NCI-H2107 (cell line): ENCODE measurements around the gene GP1BB.
"Not testable (repeated sequence)": the region's sequence is repeated elsewhere in the genome, so short reads cannot be mapped to it uniquely, and the experiment has no call there.

Source experiments
- DNase-seq: peaks from one replicate; lab custom pipeline; 2025; lab: John Stamatoyannopoulos, UW

Gene GP1BB

DNA sequence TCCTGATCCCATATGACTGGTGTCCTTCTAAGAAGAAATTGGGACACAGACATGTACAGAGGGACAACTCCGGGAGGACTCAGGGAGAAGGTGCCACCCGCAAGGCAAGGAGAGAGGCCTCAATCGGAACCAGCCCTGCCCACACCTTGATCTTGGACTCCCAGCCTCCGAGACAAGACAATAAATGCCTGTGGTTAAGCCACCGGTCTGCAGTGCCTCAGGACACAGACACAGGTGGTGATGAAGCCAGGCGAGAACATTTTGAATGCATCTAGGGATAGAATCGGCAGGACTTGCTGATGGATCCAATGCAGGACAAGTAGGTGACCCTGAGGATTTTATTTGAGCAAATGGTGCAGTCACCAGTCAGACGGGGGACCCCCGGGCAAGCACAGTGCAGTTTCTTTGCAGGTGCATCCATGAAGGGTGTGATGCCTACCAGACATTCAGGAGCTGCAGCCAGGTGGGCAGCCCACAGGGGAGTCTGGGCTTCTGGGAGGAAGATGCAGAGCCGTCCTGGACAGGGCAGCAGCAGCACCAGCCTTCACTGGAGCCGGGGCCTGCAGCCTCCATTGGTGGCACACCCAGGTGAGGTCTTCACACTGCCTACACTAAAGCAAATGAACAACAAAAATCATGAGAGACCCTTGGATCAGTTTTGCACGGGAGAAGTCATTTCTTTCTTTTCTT, 29.2 kb upstream of the GP1BB start:
- DNase-seq = no peak

DNA sequence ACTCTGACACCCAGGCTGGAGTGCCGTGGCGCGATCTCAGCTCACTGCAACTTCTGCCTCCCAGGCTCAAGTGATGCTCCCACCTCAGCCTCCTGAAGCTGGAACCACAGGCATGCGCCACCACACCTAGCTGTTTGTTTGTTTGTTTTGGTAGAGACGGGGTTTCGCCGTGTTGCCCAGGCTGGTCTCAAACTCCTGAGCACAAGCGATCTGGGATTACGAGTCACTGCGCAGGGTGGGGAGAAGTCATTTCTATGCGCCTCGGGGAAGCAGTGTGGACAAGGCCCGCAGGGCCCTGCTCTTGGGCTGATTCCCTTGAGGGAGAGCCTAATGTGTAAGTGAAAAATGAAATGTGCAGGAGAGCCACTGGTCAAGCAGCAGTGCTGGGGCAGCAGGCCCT, 28.6 kb upstream of the GP1BB start:
- no peak for DNase-seq

DNA sequence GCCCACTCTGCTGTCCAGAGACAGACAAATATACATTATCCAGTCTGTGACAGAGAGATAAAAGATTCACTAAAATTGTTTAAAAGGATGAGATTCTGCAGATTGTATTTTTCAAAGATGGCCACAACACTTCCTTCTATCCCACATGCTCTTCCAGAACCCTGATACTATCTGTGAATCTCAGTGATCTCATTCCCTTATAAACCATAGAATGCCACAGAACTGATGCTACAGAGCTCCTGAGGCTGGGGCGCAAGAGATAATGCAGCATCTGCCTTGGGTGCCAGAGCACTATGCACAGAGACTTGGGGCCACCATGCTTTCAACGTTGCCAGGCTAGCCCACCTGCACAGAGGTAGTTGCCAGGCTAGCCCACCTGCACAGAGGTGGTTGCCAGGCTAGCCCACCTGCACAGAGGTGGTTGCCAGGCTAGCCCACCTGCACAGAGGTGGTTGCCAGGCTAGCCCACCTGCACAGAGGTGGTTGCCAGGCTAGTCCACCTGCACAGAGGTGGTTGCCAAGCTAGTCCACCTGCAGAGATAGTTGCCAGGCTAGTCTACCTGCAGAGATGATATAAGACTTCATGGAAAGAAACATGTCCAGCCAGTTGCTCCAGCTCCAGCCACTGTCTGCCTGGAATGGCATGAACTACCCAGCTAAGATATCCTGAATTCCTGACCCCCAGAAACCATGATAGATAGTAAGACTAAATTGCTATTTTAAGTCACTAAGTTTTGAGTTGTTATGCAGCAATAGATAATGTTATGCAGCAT, 26.6 kb upstream of the GP1BB start:
- no peak for DNase-seq

DNA sequence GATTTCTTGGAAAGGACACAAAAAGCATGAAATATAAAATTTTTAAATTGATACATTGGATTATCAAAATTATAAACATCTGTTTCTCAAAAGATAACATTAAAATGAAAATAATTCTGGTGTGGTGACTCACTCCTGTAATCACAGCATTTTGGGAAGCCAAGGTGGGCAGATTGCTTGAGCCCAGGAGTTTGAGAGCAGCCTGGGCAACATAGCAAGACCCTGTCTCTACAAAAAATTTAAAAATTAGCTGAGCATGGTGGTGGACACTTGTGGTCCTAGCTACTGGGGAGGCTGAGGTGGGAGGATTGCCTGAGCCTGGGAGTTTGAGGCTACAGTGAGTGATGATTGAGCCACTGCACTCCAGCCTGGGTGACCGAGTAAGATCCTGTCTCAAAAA, 25.5 kb upstream of the GP1BB start:
- DNase-seq = not testable (repeated sequence)

DNA sequence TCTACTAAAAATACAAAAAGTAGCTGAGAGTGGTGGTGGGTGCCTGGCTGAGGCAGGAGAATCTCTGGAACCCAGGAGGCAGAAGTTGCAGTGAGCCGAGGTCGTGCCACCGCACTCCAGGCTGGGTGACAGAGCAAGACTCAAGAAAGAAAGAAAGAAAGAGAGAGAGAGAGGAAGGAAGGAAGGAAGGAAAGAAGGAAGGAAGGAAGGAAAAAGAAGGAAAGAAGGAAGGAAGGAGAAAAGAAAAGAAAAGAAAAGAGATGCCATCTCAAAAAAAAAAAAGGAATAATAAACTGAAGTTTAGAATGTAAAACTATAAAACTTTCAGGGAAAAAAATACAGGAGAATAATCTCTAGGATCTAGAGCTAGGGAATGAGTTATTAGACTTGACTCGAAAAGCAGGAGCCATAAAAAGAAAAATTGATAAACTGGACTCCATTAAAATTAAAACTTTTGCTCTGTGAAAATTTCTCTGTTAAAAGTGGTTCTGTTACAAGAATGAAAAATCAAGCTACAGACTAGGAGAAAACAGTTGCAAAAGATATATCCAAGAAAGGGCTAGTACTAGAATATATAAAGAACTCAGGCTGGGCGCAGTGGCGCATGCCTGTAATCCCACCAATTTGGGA, 22.4 kb upstream of the GP1BB start:
- no peak for DNase-seq

DNA sequence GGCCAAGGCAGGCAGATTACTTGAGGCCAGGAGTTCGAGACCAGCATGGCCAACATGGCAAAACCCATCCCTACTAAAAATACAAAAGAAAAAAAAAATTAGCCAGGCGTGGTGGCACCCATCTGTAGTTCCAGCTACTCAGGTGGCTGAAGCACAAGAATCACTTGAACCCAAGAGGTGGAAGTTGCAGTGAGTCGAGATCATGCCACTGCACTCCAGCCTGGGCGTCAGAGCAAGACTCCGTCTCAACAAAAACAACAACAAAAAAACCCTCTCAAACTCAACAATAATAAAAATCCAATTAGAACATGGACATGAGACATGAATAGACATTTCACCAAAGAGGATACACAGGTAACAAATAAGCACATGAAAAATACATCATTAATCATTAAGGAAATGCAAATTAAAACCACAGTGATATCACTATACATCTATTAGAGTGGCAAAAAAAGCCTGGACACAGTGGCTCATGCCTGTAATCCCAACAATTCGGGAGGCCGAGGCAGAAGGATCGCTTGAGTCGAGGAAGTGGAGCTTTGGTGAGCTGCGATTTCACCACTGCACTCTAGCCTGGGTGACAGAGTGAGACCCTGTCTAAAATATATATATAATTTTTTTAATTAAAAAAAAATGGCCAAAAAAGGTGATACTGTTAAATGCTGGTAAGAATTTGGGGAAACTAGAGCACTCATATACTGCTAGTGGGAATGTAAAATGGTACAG, 21.8 kb upstream of the GP1BB start:
- DNase-seq = no peak

DNA sequence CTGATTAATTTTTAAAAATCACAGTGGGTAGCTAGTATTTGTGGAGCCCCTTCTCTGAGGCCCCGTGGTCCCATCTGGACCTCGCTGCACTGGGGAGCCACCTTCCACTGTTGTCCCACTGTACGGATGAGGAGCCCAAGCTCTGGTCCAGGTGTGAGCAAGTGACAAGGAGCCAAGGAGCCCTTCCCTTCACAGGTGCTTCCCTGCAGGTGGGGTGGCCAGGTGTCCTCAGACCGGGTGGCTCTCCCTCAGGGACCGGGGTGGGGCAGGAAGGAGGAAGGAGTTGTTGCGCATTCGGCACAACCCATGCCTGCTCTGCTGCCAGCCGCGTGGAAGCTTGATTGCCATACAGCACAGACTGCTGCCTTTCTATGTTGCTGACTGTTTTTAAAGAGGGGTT, 19.5 kb upstream of the GP1BB start:
- DNase-seq = no peak

DNA sequence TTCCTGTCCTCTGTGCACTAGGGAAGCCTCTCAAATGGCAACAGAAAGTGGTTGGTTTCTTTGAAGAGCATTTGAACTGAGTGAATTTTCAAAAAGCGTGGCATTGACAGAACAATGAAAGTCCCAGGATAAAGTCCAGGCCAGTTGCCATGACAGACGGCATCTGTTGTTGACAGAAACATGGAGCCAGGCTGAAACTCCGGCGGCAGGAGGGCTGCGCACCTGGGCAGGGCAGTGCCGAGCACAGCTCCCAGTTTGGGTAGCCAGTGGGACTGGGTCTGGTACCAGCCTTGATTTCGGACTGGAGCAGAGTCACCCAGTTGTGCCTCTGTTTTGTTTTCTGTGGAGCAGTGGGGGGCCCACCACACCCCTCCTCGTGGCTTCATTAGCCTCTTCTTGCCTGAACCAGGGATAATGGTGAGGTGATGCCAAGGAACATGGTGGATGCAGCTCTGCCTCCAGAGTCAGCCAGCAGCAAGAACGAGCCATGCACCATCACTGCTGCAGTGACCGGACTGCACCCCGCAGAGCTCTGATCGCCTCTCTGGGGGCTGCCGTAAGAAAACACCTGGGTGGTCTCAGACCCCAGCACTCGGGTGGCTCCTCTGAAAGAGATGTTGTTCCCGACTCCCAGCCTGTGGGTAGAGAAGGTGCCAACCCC, 18.9 kb upstream of the GP1BB start:
- DNase-seq = no peak

DNA sequence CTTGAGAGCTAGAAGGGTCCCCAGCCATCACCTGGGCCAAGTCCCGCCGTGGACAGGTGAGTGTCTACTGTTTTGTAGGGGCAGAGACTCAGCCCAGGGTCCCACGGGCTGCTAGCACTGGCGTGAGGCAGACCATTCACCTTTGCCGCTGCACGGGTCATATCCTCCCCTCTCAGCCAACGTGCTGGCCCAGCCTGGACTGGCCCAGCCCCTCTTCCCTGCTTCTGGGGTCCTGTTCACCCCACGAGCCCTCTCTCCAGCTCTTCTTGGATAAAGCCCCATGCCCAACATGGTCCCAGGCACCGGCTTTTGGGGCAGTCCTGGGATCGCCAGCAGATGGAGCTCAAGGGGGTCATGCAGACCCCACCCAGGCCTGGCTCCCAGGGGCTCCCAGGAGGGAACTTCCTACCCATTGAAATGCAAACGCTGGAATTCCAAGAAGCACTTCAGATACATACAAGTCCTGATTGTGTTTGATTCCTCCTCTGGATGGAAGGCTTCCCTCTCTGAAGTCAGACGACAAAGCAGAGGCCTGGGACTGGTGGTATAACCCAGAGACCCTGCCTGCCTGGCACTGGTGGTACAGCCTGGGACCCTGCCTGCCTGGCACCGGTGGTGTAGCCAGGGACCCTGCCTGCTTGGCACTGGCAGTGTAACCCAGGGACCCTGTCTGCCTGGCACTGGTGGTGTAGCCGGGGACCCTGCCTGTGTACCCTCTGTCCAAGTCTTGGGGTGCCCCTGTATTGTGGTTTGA, 18.0 kb upstream of the GP1BB start:
- no peak for DNase-seq

DNA sequence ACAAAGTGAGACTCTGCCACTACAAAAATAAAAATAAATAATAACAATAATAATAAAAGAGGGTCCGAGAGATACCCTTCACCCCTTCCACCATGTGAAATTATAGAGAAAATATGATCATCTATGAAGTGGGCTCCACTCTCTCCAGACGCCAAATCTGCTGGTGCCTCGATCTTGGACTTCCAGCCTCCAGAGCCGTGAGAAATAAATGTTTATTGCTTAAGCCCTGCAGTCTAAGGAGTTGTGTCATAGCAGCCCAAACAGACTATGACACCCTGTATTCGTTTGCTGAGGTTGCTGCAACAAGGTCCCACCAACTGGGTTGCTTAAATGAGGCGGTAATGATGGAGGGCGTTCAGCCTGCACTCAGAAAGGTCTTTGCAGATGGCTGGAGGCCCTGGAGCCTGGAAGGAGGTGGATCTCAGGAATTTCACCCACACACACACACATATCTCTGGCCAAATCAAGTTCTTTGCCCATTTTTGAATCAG, 16.6 kb upstream of the GP1BB start:
- no peak for DNase-seq

DNA sequence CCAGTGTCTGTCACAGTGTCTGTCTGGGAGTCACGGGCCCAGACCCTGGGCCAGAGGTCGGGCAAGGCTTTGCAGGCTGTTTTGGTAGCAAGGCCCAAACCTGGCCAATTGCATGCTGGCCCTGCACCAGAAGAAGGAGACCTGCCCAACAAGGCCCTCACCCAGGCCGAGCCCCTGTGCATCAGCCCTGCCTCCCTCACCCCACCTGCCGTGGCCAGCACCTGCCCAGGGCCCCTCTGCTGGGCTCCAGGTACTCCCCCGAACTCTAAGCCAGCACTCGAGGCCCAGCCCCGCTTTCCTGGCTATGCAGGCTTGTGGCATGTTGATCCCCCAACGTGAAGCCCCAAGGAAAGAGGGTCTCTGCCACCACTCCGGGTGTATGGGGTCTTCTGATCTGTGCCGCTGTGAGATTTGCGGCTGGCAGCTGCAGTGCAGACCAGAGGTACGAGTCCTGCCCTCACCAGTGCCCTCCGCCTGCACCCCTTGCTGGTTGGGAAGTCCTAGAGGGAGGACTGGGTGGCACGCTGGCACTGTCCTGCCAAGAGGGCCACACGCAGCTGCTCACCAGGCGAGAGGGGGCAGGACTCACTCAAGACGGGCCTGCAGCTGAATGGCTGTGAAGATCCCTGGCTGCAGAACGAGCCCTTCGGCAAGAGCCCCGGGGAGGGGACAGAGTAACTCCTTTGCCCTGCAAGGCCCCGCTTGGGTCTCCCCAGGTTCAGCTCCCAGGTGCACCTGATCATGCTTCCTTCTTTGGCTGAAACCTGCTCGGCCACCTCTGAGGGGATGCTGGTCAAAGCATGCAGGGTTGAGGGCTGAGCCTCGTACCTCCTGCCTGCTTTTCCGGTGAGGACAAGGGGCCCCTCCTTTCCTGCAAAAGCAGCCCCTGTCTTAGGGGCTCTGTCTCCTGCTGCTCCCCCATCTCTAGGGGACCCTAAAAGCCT, 15.7 kb upstream of the GP1BB start:
- no peak for DNase-seq

DNA sequence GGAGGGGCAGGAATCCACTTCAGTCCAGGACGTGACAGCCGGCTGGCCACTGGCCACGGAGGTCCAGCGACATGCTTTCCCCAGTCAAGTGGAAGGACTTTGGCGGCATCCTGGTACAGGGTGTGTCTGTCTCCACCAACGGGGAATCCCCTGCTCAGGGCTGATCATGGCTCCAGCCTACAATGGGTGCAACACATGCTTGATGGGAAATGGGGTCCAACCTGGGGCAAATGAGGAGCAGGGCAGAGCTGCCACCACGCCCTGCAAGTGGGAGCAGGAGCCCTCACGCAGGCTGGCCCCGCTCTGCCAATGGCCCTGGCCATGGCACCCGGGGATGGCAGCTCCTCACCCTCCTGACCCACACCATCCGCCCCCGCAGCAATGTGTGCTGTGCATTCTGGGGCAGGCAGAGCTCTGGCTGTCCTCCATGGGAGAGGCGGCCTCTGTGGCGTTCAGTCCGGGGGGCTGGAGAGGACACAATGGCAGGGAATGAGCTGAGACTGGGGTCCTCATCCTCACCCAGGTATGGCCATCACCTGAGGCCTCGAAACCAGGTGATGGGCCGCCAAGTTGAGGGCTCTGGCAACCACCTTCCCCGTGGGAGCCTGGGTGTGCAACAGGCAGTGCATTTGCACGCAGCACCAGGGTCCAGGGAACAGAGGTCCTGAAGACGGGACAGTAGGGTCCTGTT, 14.9 kb upstream of the GP1BB start:
- DNase-seq = no peak

DNA sequence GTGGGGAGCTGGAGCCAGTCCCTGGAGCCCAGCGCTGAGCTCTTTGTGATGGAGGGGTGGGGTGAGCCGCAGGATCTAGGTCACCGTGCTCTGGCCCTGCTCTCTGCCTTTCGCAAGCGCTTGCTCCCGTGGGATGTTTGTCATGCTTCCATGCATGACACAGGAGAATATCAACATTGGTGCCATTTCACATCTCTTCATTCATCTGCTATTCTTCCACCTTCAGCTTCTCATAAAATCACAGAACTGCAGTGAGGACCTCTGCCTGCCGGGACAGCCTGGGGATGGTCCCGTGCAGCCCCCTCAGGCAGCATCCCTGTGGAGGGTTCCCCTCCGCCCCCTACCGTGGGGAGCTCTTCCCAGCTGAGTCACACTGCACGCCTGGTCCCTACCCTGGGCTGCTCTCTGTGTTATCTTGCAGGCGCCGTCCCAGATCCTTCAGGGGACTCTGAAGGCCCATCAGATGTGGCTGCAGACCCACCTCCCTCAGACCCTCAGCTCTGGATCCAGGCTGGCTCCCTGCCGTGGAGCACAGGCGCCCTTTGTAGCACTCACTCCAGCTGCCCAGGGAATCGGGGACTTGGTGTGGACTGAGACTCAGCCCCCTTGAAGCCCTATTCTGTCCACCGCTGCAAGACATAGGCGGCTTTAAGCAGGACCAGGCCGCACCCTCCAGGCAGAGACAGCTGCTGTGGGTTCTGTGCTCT, 14.1 kb upstream of the GP1BB start:
- DNase-seq = no peak

DNA sequence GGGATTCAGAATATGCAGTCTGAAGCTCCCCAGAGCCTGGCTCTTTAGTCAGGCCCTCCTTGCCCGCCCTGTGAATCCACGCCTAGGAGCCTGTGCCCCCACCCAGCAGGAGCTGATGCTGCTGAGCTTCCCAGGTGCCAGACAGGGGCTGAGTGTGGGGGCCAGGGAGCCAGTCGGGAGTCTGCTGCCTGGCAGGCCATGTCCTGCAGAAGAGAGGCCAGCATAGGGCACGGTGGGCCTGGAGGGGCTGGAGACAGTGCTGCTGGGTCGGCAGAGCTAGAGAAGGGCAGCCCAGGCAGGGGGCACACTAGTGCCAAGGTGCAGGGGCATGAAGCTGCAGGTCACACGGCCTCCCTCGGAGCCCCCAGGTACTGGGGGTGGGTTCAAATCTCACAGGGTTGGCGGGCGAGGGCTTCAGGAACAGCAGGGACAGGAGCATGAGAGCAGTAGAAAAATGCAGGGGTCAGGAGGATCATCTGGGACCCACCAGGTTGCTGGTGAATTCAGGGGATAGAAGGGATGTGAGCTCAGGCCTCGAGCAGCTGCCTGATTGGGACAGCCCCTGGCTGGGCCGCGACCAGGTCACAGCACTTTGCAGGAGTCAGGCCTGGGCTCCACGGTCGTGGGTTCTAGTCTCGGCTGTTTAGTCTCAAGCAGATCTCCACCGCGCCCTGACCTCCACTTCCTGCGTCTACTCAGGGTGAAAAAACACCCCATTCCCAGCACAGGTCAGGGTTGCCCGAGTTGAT, 13.1 kb upstream of the GP1BB start:
- no peak for DNase-seq

DNA sequence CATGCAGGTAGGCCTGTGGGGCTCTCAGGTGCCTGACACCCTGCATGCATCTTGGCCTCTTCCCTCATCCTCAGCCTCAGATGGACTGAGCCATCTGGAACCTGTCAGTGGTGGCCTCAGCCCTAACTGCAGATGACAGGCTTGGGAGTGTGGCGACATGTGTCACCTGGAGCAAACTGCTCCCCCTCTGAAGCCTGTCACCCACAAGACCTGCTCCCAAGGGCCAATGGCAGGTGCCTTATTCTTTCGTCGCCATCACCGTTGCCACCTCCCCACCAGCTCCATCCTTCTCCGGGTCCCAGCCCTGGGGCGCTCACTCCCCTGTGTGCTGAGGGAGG, 12.6 kb upstream of the GP1BB start:
- no peak for DNase-seq

DNA sequence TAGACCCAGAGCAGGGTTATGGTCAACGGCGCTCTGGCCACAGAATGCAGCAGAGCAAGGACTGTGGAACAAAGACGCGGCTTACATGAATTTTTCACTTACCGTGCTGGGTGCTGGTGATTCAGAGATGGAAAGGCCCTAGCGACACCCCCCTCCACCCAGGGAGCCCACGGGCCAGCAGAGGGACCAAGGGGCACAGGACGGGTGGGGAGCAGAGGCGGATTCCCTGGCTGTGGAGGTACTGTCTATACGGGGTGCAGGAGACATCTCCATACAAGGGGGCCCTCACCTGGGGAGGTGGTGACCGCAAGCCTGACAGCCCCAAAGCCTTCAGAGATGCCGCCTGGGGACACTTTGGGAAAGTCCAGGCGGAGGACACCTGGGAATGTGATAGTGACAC, 10.1 kb upstream of the GP1BB start:
- no peak for DNase-seq

DNA sequence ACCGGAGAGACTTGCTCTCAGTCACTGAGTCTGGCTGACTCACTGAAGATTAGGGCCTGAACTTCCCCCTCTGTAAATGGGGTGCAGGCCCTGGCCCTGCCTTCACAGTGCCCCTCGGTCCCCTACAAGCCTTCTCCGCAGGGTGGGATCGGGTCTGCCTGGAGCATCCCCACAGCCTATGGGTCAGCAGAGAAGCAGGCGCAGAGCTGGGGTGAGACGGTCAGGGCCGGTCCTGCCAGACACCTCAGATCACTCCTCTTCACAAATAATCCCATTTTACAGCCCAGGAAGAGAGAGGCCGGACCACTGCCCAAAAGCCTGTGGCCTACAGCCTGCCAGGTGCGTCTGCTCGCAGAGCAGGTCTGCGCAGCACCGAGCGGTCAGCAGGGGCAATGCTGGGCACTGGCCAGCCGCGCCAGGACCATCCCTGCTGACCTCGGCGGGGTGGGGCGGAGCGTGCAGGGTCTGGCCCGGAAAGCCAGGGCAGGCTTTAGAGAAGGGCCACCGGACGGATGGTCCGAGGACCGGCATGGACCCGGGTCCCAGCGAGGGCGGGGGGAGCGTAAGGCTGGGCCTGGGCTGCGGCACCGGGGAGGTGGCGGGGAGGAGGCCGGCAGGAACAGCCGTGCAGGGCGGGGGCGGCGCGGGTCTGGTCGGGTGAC, 9.6 kb upstream of the GP1BB start:
- no peak for DNase-seq
